ENCODE data around the gene RALBP1.

RALBP1 gene

GRCh38 chr18:9574473-9575115 is 99.3 kb downstream of the RALBP1 start:
- DNase-seq (ENCODE audit: low read depth): no peak
- no peak for TF ChIP-seq CTCF (IDR thresholded peaks at IDR 0.05; ENCODE audit: low read depth, low read length, missing control alignments)
- in situ Hi-C loops (cut with HindIII; ENCODE audit: low sequenced_read_pairs): loop anchor here (5.0 kb wide), 1 partner anchor 88 kb away; no protein-coding TSS in a partner anchor
- no peak overlapping the region for H3K4me3 ChIP-seq (ENCODE audit: low read depth, low read length)

GRCh38 chr18:9575558-9575957 is 100.2 kb downstream of the RALBP1 start:
- in situ Hi-C loops (cut with HindIII; ENCODE audit: low sequenced_read_pairs): loop anchor here (5.0 kb wide), 1 partner anchor 87 kb away; no protein-coding TSS in a partner anchor
- no peak overlapping the region for H3K4me3 ChIP-seq (ENCODE audit: low read depth, low read length)
- DNase-seq (ENCODE audit: low read depth): peak; percentile 95
- TF ChIP-seq CTCF (IDR thresholded peaks at IDR 0.05; ENCODE audit: low read depth, low read length, missing control alignments): peak; percentile 89

- H3K4me3 ChIP-seq (ENCODE audit: low read depth, low read length): no peak overlapping the region
- in situ Hi-C loops (cut with HindIII; ENCODE audit: low sequenced_read_pairs): loop anchor here (5.0 kb wide), 1 partner anchor 85 kb away; no protein-coding TSS in a partner anchor
- no peak for TF ChIP-seq CTCF (IDR thresholded peaks at IDR 0.05; ENCODE audit: low read depth, low read length, missing control alignments)
- DNase-seq (ENCODE audit: low read depth): no peak
These were observed 102.0 kb downstream of the RALBP1 start for GRCh38 chr18:9577361-9577760.

- DNase-seq (ENCODE audit: low read depth): no peak
- no peak for TF ChIP-seq CTCF (IDR thresholded peaks at IDR 0.05; ENCODE audit: low read depth, low read length, missing control alignments)
- in situ Hi-C loops (cut with HindIII; ENCODE audit: low sequenced_read_pairs): loop anchor here (5.0 kb wide), 1 partner anchor 84 kb away; no protein-coding TSS in a partner anchor
- no peak overlapping the region for H3K4me3 ChIP-seq (ENCODE audit: low read depth, low read length)
These were observed 103.0 kb downstream of the RALBP1 start for GRCh38 chr18:9578306-9578705.

- in situ Hi-C loops (cut with HindIII; ENCODE audit: low sequenced_read_pairs): no loop called here
- no peak for TF ChIP-seq CTCF (IDR thresholded peaks at IDR 0.05; ENCODE audit: low read depth, low read length, missing control alignments)
- no peak overlapping the region for H3K4me3 ChIP-seq (ENCODE audit: low read depth, low read length)
- no peak for DNase-seq (ENCODE audit: low read depth)
These were observed 106.4 kb downstream of the RALBP1 start for GRCh38 chr18:9581667-9582066.

- no peak overlapping the region for H3K4me3 ChIP-seq (ENCODE audit: low read depth, low read length)
- TF ChIP-seq CTCF (IDR thresholded peaks at IDR 0.05; ENCODE audit: low read depth, low read length, missing control alignments): no peak
- in situ Hi-C loops (cut with HindIII; ENCODE audit: low sequenced_read_pairs): no loop called here
- DNase-seq (ENCODE audit: low read depth): no peak
These were observed 111.5 kb downstream of the RALBP1 start for GRCh38 chr18:9586814-9587213.

Data from astrocyte of the cerebellum (primary cell).